Measurements from ENCODE around the gene ZFAND3. TPM values are rescaled to one million over a fixed set of nuclear protein-coding genes. Genes with fewer than 3 reads are reported as not detected.

Gene ZFAND3
- total and polyA plus RNA-seq, 2 donors (not counting 1 experiment from before 2014, with no cell fraction given), result 13.5 to 58.3 TPM

GRCh38 chr6:37979392-37980221 is 160.1 kb downstream of the ZFAND3 start:
- no peak for ATAC-seq (ENCODE audit: low read depth)
- H3K9me3 ChIP-seq (ENCODE audit: control extremely low read depth in 1 of 3, control insufficient read depth in 2 of 3, insufficient read depth in 1 of 3, low read length in 2 of 3), result peaks cover 5 to 21% (median 14%) of the 10 kb centered on the region in 3 donors
- no peak overlapping the region for H3K4me3 ChIP-seq (ENCODE audit: control extremely low read depth in 1 of 5, extremely low read depth in 1 of 5, insufficient read depth in 1 of 5, low read depth in 2 of 5, low read length in 4 of 5)
- WGBS (ENCODE audit: insufficient coverage), result 100% methylated on average over 1 of the region's 5 CpGs
- Mint-ChIP-seq H3K4me1 (peaks cover 61% of the 10 kb centered on the region), H3K4me3 (no peak overlapping the region), H3K27ac (peak overlapping the region; percentile 61), H3K9me3 (ENCODE audit: insufficient read depth) (no peaks in the 10 kb centered on the region), H3K27me3 (no peaks in the 10 kb centered on the region)
- no peak overlapping the region for H2AFZ ChIP-seq (ENCODE audit: insufficient read depth, low read depth, low read length, poor library complexity, severe bottlenecking)
- peaks cover 21 to 30% of the 10 kb centered on the region in 2 donors for H3K4me1 ChIP-seq (ENCODE audit: control insufficient read depth in 2 of 2, insufficient read depth in 2 of 2, low read length in 2 of 2)
- H3K79me2 ChIP-seq (ENCODE audit: control insufficient read depth, insufficient read depth, low read length), result peaks cover 97% of the 10 kb centered on the region
- H4K20me1 ChIP-seq (ENCODE audit: control insufficient read depth, insufficient read depth, low read length, poor library complexity, severe bottlenecking), result peaks cover 50% of the 10 kb centered on the region
- POLR2A ChIA-PET, result interaction anchor here (0.7 kb wide), 1 partner anchor 718 kb away, joined by 3 read pairs; no protein-coding TSS in a partner anchor
- CTCF ChIA-PET, result interaction anchor here (0.6 to 0.7 kb wide), 2 partner anchors 42 to 110 kb away, joined by 3 read pairs; no protein-coding TSS in a partner anchor
- no peak overlapping the region for H3K4me2 ChIP-seq (replicated peaks; ENCODE audit: low read depth, low read length, poor library complexity, severe bottlenecking)
- intact Hi-C loops (cut with micrococcal nuclease), result loop anchor here (10.0 kb wide), 1 partner anchor 155 kb away; no protein-coding TSS in a partner anchor
- H3K27me3 ChIP-seq (replicated peaks in 1 of 4; ENCODE audit: control extremely low read depth in 1 of 4, control insufficient read depth in 3 of 4, insufficient read depth in 4 of 4, low read length in 3 of 4), result no peaks in the 10 kb centered on the region
- no peak for DNase-seq
- H3K36me3 ChIP-seq (replicated peaks in 1 of 2; ENCODE audit: control extremely low read depth in 1 of 2, control insufficient read depth in 1 of 2, extremely low read depth in 1 of 2, insufficient read depth in 2 of 2, low read length in 1 of 2), result peaks cover 0 to 2% of the 10 kb centered on the region in 2 experiments
- H3K27ac ChIP-seq (ENCODE audit: low read length in 2 of 2), result no peak overlapping the region
- TF ChIP-seq CTCF (IDR thresholded peaks at IDR 0.05) (no peak), EZH2 (IDR thresholded peaks at IDR 0.05; ENCODE audit: borderline replicate concordance, insufficient read depth, low read depth, low read length, poor library complexity, severe bottlenecking) (no peak)
- H3K9ac ChIP-seq (ENCODE audit: low read length), result no peak overlapping the region

GRCh38 chr6:37980222-37980595 is 160.7 kb downstream of the ZFAND3 start:
- ChIA-PET POLR2A (interaction anchor here (0.7 kb wide), 1 partner anchor 717 kb away, joined by 3 read pairs; no protein-coding TSS in a partner anchor), CTCF (interaction anchor here (0.6 to 0.7 kb wide), 2 partner anchors 42 to 111 kb away, joined by 3 read pairs; no protein-coding TSS in a partner anchor)
- no peaks in the 10 kb centered on the region for H3K27me3 Mint-ChIP-seq
- DNase-seq, result no peak
- Histone ChIP-seq H2AFZ (ENCODE audit: insufficient read depth, low read depth, low read length, poor library complexity, severe bottlenecking) (no peak overlapping the region), H3K9me3 (ENCODE audit: control extremely low read depth in 1 of 3, control insufficient read depth in 2 of 3, insufficient read depth in 1 of 3, low read length in 2 of 3) (peaks cover 4 to 15% (median 14%) of the 10 kb centered on the region in 3 donors), H3K4me1 (ENCODE audit: control insufficient read depth in 2 of 2, insufficient read depth in 2 of 2, low read length in 2 of 2) (peaks cover 21 to 30% of the 10 kb centered on the region in 2 donors), H3K27ac (ENCODE audit: low read length in 2 of 2) (no peak overlapping the region), H3K4me3 (ENCODE audit: control extremely low read depth in 1 of 5, extremely low read depth in 1 of 5, insufficient read depth in 1 of 5, low read depth in 2 of 5, low read length in 4 of 5) (no peak overlapping the region), H4K20me1 (ENCODE audit: control insufficient read depth, insufficient read depth, low read length, poor library complexity, severe bottlenecking) (peaks cover 51% of the 10 kb centered on the region), H3K4me2 (replicated peaks; ENCODE audit: low read depth, low read length, poor library complexity, severe bottlenecking) (no peak overlapping the region), H3K36me3 (replicated peaks in 1 of 2; ENCODE audit: control extremely low read depth in 1 of 2, control insufficient read depth in 1 of 2, extremely low read depth in 1 of 2, insufficient read depth in 2 of 2, low read length in 1 of 2) (no peaks in the 10 kb centered on the region), H3K27me3 (replicated peaks in 1 of 4; ENCODE audit: control extremely low read depth in 1 of 4, control insufficient read depth in 3 of 4, insufficient read depth in 4 of 4, low read length in 3 of 4) (no peaks in the 10 kb centered on the region), H3K79me2 (ENCODE audit: control insufficient read depth, insufficient read depth, low read length) (peaks cover 97% of the 10 kb centered on the region), H3K9ac (ENCODE audit: low read length) (no peak overlapping the region)
- 100% methylated on average over 1 of the region's 1 CpG for WGBS (ENCODE audit: insufficient coverage)
- ATAC-seq (ENCODE audit: low read depth), result no peak
- H3K9me3 Mint-ChIP-seq (ENCODE audit: insufficient read depth), result no peaks in the 10 kb centered on the region
- TF ChIP-seq EZH2 (IDR thresholded peaks at IDR 0.05; ENCODE audit: borderline replicate concordance, insufficient read depth, low read depth, low read length, poor library complexity, severe bottlenecking), result no peak
- TF ChIP-seq CTCF (IDR thresholded peaks at IDR 0.05), result no peak
- intact Hi-C loops (cut with micrococcal nuclease), result loop anchor here (10.0 kb wide), 1 partner anchor 155 kb away; no protein-coding TSS in a partner anchor
- peaks cover 63% of the 10 kb centered on the region for H3K4me1 Mint-ChIP-seq
- H3K4me3 Mint-ChIP-seq, result no peak overlapping the region
- no peak overlapping the region for H3K27ac Mint-ChIP-seq
